Gastrocnemius medialis (tissue), 4 donors: ENCODE measurements around the gene RBM47.

Experiments used
- POLR2A ChIP-seq, 2 donors: fragments of 450-650 bp; IDR thresholded peaks; one replicate each; pipeline ENCODE4 v1.6.1; 2017; ENCODE audit warnings: antibody characterized with exemption in 2 of 2, mild to moderate bottlenecking in 2 of 2, moderate library complexity in 2 of 2
- TF ChIP-seq, protein P1 (sequence below), 5 experiments: fragments of 450-650 bp in 3 of 5; fragments of 200-600 bp in 2 of 5; sonication (generic) in 2 of 5; IDR thresholded peaks in 4 of 5; conservative IDR thresholded peaks in 1 of 5; 1 replicate in 4 of 5; 2 replicates in 1 of 5; pipeline ENCODE4 v1.5.1; 2016 to 2019; ENCODE audit warnings: antibody characterized with exemption in 5 of 5, mild to moderate bottlenecking in 3 of 5, moderate library complexity in 3 of 5

DNA sequence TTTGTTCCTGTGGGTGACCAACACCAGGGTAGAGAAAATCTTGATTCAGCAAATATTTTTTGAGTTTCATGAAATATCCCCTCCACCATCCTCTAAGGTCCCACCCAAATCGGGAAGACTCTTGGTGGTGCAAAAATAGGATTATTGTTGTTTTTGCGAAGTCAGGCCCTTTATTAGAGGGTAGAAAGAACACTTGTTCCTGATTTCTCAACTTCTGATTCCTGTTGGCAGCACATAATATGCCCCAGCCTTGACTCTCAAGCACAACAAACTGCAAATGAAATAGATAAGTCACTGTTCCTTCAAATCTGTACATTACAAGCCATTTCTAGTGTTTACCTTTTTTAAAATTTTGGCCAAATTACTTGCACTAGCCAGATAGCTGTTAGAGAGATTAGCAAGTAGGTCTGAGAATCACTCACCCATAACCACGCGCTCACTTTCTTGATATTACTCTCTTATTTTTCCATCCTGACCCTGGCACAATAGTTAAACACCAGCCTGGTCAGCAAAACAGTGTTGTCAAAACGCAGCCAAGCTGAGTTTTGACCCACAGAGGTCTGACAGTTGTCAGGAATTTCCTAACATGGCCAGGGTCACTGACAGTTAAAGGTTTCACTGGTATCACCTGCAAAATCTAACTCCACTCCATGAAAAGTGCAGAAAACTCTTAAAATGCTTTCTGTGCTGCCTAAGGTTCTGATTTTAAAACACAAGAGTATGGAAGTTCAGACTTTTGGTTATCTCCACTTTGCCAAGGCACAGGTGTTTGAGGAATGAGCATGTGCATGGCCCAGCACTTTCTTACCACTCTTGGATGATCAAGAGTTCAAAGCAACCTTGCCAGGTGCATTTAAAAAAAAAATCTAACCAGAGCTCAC, 69.8 kb downstream of the RBM47 start:
- TF ChIP-seq, protein P1, sequence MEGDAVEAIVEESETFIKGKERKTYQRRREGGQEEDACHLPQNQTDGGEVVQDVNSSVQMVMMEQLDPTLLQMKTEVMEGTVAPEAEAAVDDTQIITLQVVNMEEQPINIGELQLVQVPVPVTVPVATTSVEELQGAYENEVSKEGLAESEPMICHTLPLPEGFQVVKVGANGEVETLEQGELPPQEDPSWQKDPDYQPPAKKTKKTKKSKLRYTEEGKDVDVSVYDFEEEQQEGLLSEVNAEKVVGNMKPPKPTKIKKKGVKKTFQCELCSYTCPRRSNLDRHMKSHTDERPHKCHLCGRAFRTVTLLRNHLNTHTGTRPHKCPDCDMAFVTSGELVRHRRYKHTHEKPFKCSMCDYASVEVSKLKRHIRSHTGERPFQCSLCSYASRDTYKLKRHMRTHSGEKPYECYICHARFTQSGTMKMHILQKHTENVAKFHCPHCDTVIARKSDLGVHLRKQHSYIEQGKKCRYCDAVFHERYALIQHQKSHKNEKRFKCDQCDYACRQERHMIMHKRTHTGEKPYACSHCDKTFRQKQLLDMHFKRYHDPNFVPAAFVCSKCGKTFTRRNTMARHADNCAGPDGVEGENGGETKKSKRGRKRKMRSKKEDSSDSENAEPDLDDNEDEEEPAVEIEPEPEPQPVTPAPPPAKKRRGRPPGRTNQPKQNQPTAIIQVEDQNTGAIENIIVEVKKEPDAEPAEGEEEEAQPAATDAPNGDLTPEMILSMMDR (IDR thresholded peaks at IDR 0.05 in 4 of 5, conservative IDR thresholded peaks at IDR 0.05 in 1 of 5), result no peak
- TF ChIP-seq POLR2A (IDR thresholded peaks at IDR 0.05), result no peak
